OCI-M2 (cell line): ENCODE results near the gene THBS2.
"Not testable (repeated sequence)": the region's sequence is repeated elsewhere in the genome, so short reads cannot be mapped to it uniquely, and the experiment has no call there.

ENCODE experiments used
- DNase-seq: peaks from one replicate; lab custom pipeline; 2025; ENCODE audit not compliant: unreplicated experiment; lab: John Stamatoyannopoulos, UW

The THBS2 gene

GRCh38 chr6:169253337-169254238, at the start of gene THBS2:
TSS of gene THBS2 (minus strand) at chr6:169253846. CDS start at chr6:169250784, 3,062 bp downstream.
- no peak for DNase-seq

DNA sequence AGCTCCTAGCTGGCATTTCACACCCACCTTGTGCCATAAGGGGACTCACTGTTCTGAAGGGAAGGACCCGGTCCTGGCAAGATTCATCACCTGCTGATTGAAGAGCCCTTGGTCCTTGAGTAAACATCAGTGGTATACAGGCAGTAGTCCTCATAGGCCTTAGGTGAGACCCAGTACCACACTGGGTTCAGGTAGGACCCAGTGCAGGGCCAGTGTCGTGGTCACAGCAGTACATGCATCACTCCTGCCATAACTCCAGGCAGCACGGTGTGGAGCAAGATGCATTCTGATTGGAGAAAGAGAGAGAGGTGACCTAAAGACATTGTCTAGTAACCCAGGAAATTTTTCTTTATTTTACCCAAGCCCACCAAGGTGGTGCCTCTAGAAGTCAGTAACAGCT, 49.1 kb upstream of the THBS2 start:
- no peak for DNase-seq

DNA sequence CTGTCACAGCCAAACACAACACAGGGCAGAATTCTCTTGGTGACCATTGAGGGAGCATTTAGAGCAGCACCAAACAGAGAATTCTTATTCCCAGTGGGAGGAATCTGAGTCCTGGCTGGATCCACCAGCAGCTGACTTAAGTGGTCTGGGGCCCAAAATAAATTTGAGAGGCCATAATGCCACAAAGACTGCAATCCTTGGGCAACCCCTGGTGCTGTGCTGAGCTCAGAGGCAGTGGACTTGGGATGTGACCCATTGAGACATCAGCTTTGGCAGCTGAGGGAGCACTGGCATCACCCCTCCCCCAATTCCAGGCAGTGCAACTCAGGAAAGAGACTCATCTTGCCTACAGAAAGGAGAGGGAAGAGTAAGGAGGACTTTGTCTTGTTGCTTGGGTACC, 48.6 kb upstream of the THBS2 start:
- no peak for DNase-seq

DNA sequence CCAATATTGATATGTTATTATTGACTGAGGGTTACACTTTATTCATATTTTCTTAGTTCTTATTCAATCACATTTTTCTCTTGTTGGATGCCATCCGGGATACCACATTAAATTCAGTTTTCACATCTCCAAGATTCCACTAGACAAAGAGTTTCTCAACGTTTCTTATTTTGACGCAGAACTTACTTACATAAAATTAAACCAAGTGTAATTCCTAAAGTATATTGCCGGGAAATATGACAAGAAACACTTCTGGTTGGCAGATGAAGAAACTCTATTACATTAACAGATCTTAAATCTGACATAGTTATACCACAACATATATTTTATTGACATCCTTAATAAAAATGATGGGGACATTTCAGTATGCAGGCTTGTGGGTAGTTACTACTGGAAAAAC, 47.3 kb upstream of the THBS2 start:
- no peak for DNase-seq

DNA sequence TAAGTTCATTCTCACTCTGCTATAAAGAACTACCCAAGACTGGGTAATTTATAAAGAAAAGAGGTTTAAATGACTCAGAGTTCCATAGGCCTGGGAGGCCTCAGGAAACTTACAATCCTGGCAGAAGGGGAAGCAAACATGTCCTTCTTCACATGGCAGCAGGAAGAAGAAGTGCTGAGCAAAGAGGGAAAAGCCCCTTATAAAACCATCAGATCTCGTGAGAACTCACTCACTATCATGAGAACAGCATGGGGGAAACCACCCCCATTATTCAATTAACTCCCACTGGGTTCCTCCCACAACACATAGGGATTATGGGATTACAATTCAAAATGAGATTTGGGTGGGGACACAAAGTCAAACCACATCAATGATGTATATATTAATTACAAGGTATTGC, 45.0 kb upstream of the THBS2 start:
- not testable (repeated sequence) for DNase-seq

DNA sequence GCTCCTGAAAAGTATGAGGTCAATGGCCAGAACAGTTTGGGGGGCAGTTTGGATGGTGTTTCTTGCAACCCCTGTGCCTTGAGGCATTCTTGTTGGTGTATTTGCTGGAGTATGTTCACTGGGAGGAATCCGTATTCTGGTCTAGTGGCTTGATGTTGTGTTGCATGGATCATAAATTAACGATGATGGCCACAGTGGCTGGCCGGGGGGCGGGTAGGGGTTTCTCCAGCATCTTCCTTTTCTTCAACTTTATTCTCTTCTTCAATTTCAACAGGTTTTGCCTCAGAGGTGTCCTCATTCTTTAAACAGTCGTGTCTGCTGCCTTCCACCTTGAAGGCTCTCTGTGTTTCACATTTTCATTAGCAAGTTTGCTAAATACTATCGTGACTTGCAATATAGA, 43.0 kb upstream of the THBS2 start:
- no peak for DNase-seq

DNA sequence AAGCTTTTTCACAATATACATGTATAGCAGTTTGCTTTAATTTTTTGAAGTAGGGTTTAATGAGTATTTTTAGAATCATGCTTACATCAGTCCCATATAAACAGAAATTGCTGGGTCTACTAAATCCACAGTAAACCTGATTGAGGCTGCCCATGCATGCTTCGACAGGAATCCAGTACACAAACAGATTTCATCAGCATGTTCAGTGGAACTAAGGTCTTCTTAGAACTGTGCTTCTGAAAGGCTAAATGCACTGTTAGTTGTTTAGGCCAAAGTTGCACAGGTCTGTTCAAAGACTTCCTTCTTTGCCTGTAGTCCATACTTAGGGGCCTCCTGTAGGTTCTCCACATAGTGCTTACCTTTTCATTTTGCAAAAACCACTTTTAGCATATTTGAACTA, 42.5 kb upstream of the THBS2 start:
- DNase-seq: no peak

DNA sequence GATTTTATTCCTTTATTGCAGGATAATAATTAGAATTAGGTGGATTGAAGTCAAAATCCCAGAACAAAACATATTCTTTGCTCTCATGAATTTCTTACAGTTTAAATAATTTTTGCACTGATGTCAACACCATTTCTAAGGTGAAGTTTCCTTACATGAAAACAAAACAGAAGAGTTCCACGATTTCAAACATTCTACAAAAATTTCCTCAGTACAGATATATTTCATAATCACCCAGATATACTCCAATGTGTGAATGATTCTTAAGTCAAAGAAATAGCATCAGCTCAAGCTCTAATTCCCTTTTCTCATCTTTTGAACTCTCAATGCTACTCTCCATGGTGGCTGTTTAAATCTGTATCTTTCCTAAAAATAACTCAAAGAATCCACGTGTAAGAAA, 39.5 kb upstream of the THBS2 start:
- DNase-seq: no peak

DNA sequence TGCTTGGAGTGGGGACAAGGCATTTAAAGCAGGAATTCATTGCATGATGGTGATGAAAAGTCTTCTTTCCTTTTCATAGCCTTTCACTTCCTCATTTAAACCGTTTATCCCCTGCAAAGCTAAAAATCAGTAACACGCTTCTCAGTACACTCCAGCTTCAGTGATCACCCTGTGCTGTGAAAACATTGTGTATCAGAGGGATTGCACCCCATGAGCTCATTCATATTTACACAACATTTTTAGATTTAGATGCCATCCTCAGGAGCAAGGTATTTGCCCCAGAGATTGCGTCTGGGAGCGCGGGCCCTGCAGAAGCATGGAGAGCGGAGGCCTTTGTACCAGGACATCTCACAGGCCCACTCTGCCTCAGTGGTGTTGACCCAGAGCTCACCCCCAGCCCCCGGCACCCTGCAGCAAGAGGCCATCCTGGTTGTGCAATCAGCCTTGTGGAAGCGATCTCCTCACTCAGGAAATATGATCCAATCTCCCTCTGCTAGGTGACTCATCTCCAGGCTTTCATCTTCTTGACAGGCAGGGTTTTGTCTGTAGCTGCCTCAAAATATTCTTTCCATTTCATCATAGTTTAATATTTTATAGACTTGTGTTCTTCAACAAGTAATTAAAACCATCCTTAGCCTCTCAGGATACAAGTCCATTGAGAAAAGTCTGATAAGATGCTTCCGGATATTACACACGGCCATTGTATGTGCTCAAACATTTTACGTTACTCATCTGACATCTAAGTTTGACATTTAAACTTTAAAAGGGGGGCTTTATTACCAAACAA, 38.9 kb upstream of the THBS2 start:
- DNase-seq: no peak

DNA sequence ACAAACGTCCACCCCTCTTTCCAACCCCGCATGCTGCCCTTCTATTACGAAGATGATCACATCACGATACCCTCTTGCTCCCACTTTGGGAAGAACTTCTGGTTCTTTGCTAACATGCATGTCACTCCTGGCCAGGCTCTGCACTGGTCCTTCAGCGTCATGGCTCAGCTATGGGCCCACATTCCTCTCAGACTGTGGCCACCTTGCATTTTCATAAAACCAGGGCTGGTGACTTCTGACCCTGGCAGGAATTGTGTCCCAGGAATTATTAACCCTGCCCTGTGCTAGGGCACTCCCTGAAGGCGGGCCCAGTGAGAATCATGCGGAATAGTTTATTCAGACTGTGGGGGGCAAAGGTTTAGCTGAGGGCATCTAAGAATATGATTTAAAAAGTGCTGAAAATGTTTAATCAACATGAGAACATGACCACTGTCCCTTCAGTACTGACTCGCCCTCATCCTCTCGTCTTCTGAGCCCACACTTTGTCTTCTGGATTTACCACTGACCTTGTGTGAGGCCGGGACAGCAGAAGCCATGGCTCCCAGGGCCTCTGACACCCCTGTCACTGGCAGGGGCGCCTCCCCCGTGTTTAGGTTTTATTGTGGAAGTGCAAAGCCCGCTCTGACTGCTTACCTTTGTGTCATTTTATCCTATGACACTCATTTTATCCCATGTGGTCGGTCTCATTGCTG, 38.1 kb upstream of the THBS2 start:
- DNase-seq: no peak

GRCh38 chr6:169291148-169291547, 37.5 kb upstream of the THBS2 start:
- no peak for DNase-seq

DNA sequence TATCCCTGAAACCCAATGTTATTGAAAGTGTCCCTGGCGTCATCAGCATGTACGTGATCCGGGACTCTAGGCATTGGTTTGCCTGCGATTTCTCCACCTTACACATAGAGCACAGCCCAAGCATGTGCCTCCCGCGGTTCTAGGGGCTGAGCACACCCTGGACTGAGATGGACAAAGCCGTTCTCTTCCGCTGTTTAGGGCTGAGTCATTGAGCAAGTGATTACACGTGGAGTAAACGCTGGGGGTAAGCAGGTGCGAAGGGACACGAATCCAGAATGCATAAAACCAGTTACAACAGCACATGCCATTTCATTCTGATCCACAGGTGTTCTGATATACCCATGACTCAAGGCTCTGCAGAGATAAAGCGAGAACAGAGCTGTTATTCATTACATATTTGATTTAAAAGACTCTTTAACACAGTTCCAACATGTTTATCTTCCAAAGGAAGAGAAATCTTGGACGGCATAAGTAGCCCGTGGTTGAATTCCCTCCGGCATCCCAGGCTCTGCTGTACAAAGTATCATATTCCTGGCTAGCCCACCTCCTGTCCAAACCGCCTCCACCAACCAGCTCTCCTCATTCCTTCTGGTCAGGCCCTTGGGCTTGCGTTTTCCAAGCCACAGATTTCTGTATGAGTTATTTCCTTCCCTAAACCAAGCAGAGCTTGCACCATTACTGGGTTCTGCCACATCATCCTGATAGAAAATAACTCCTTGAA, 36.1 kb upstream of the THBS2 start:
- no peak for DNase-seq

DNA sequence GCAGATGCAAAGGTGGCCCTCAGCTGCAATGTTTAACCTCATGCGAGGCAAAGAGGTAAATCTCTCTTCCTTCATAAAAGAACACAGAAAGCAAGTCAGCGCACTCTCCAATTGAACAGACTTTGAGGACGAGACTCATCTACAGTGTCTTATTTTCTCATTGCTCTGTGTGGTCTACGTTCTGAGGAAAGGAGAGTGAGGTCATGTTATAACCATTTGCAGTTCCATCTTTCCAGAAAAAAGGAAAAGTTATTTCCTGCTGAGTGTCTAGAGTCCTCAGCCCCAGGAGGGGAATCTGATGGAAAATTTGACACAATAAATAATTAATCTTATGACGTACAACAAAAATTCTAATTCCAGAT, 35.6 kb upstream of the THBS2 start:
- DNase-seq: no peak

DNA sequence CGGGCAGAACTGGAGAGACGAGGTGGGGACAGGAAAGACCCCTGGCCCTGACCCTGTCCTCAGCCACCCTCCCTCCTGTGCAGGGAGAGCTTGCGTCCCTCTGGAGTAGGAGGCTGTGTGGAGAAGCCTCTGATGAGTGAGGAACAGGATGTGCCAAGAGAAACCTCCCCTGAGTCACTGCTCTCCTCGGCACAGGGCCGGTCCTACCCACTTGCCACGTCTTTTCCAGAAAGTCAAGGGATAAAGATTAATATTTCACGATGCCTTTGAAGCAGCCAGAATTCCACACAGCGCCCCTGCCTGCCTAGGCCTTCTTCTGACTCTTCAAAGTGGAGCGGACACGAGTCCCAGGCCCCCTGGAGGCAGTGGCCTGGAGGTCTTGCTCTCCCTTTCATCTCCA, 34.9 kb upstream of the THBS2 start:
- no peak for DNase-seq

GRCh38 chr6:169287675-169288074, 34.0 kb upstream of the THBS2 start:
- no peak for DNase-seq

DNA sequence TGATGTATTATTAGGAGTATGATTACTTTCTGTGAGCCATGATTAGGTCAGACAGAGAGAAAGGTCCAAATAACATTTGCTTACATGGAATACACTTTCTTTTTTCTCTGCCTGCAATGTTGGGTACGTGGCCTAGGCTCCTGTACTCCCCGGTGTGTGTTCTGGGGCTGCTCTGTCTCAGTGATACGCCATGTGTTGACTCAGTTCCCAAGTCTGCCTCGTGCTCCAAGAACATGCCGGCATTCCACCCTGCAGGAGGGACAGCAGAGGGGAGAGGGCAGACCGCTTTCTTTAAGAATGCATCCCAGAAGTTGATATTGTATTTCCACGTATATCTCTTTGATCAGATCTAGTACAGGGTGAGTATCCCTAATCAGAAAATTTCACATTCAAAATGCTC, 33.3 kb upstream of the THBS2 start:
- DNase-seq: no peak

DNA sequence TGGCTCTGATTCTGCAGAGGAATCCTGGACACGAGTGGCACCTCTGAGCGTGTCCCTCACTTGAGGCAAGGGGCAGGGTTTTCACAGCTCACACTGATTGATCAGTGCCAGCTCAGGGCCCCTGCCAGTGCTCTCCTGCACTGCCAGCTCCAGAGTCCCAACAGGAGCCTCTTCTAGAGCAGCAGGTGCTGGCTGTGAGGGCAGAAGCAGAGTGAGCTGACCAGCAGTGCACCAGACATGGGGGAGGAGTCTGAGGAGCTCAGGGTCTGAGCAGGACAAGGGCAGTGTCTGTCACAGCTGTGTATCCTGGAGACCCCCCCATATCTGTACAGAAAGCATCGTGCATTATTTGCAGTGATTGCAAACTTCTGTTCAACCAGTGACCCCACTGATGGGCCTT, 31.5 kb upstream of the THBS2 start:
- no peak for DNase-seq

GRCh38 chr6:169283924-169284323, 30.3 kb upstream of the THBS2 start:
- no peak for DNase-seq

DNA sequence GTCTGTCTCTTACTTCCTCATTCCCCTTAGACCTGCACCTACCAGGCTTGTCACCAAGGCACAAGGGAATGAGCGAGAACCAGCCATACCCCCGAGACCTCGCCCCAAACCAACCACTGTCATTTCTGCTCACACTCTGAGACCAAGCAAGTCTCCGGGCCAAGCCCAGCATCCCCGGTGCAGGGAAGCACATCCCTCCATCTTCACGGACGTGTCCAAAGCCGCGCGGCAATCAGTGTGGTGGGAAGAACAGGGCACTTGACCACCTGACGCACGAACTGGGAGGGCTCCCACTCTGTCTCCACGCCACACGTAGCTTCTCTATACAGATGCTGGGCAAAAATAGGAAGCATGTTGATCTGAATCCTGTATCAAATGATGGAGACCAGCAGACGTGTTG, 28.4 kb upstream of the THBS2 start:
- DNase-seq: no peak

DNA sequence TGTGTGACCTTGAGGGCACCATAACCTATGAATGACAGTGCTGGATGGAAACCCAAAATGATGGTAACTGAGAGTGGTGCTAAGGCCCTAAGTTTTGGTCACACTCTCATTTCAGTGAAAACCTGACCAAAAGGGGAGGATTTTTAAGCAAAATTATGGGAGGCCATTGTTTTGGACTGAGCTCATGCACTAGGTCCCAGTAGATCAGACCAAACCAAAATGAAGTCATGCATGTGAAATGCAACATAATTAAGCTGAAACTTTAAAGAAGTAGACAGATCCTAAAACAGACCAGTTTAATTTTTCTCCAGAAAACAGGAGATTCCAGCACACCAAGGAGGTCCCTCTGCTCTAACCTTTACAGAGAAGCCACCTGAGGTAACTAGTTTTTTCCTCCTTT, 24.0 kb upstream of the THBS2 start:
- no peak for DNase-seq

DNA sequence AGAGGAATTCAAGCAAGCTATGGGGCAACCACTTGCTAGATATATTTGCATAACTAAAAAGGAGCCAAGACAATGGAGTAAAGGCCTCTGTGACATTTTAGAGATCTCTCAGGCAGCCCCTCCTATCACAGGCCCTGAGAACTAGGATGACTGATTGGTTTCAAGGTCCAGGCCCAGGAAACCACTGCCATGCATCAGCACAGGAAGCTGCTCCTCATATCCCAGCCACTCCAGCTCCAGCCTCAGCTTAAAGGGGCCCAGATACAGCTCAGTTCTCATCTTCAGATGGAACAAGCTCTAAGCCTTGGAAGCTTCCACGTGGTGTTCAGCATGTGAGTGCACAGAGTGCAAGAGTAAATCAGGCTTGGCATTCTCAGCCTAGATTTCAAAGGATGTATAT, 21.1 kb upstream of the THBS2 start:
- no peak for DNase-seq
